ENCODE results near the gene CCDC92.
A peak's percentile ranks its signal among the peaks of the same experiment; 100 is the strongest.

Gene CCDC92

GRCh38 chr12:123966596-123966995 lies 6.0 kb downstream of the CCDC92 start:
- no peak overlapping the region for H3K4me3 ChIP-seq (ENCODE audit: low read depth, low read length)
- no peak for TF ChIP-seq CTCF (conservative IDR thresholded peaks at IDR 0.05; ENCODE audit: low read depth, low read length)
- DNase-seq (ENCODE audit: low read depth): no peak

- no peak overlapping the region for H3K4me3 ChIP-seq (ENCODE audit: low read depth, low read length)
- TF ChIP-seq CTCF (conservative IDR thresholded peaks at IDR 0.05; ENCODE audit: low read depth, low read length): no peak
- no peak for DNase-seq (ENCODE audit: low read depth)
Observed at GRCh38 chr12:123965382-123965781, 7.2 kb downstream of the CCDC92 start.

DNA sequence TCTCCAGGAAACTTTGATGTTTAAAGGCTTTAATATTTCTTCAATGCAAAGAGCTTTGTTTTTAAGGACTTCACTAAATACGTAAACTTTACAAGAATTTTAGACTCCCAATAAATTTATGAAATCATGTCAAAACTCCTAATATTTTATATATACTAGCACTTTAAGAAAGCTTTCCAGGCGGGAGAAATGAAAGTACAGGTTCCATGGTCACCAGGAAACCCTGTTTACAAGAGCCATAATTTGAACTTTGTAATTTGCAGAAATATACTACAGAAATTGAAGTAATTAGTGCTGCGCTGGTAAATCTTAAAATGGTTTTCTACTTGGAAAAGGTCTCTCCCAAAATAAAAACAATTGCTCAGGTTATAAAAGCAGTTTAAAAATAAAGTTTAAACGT lies 8.8 kb downstream of the CCDC92 start:
- no peak for TF ChIP-seq CTCF (conservative IDR thresholded peaks at IDR 0.05; ENCODE audit: low read depth, low read length)
- DNase-seq (ENCODE audit: low read depth): no peak
- H3K4me3 ChIP-seq (ENCODE audit: low read depth, low read length): no peak overlapping the region

DNA sequence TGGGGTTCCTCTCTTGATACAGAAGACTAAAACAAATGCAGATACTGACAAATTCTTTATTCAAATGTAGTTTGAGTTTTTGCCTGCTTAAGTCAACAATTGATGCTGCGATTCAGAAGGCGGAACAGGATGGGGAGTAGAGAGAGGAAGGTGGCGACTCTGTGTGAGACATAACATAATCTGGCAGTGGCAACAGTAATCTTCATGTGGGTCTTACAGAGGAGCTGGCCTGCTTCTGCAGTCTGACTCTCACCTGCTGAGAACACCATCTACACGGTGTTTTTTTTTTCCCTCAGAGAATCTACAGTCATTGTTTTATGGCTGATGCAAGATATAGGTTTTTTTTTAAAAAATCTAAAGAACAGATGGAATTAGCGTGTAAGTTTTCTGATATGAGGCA lies 10.1 kb downstream of the CCDC92 start:
- no peak overlapping the region for H3K4me3 ChIP-seq (ENCODE audit: low read depth, low read length)
- no peak for TF ChIP-seq CTCF (conservative IDR thresholded peaks at IDR 0.05; ENCODE audit: low read depth, low read length)
- DNase-seq (ENCODE audit: low read depth): peak; percentile 18

GRCh38 chr12:123961585-123962345 lies 10.9 kb downstream of the CCDC92 start:
- no peak for DNase-seq (ENCODE audit: low read depth)
- TF ChIP-seq CTCF (conservative IDR thresholded peaks at IDR 0.05; ENCODE audit: low read depth, low read length): no peak
- no peak overlapping the region for H3K4me3 ChIP-seq (ENCODE audit: low read depth, low read length)

- no peak overlapping the region for H3K4me3 ChIP-seq (ENCODE audit: low read depth, low read length)
- no peak for DNase-seq (ENCODE audit: low read depth)
- TF ChIP-seq CTCF (conservative IDR thresholded peaks at IDR 0.05; ENCODE audit: low read depth, low read length): no peak
Observed at GRCh38 chr12:123960856-123961255, 11.8 kb downstream of the CCDC92 start.

All from choroid plexus epithelial cell (primary cell).